Endothelial cell of umbilical vein (primary cell): Measurements from ENCODE around the gene SPAG4. TPM values are rescaled to one million over a fixed set of nuclear protein-coding genes. Genes with fewer than 3 reads are reported as not detected.

Experiments
- BruUV-seq: library from RNA; stranded (reverse); fragments of 400-500 nt; replicated peaks from 2 replicates; lab custom pipeline; 2021; lab: Mats Ljungman, UMichigan
- CTCF ChIA-PET: fragments of 300-600, 350-600 bp; sonication (Branson Sonifier 250); formaldehyde crosslinking; loops from one replicate; lab custom pipeline; 2021; ENCODE audit warnings: antibody characterized with exemption, inconsistent platforms; lab: Charles Lee
- POLR2A ChIA-PET: fragments of 300-600, 350-600 bp; sonication (Branson Sonifier 250); formaldehyde crosslinking; loops from one replicate; lab custom pipeline; 2021; ENCODE audit warnings: antibody characterized with exemption, inconsistent platforms; lab: Charles Lee
- DNase-seq: peaks from one replicate; pipeline ENCODE4 v3.0.0-alpha.2; 2011; ENCODE audit warnings: low read depth, low spot score
- FAIRE-seq: peaks from 2 replicates; lab custom pipeline; 2011; peaks lifted over from hg19 to GRCh38; lab: Jason Lieb, UNC
- H2AFZ ChIP-seq: 2 replicates; pipeline ENCODE4 v1.6.0; 2012; ENCODE audit warnings: low read depth, low read length, control low read depth, inconsistent platforms
- H3K27ac ChIP-seq: 2 replicates; pipeline ENCODE4 v1.5.1; 2011; ENCODE audit warnings: low read depth, mild to moderate bottlenecking, control low read depth, low read length, moderate library complexity; ENCODE audit not compliant: insufficient read depth
- H3K27me3 ChIP-seq, 2 experiments: 2 replicates each; pipeline versions ENCODE4 v1.6.0 to v1.6.1; 2011; ENCODE audit warnings: low read length in 2 of 2, mixed read lengths in 1 of 2; ENCODE audit not compliant: control insufficient read depth in 2 of 2, insufficient read depth in 2 of 2
- H3K36me3 ChIP-seq, 2 experiments: 2 replicates in 1 of 2; 3 replicates in 1 of 2; pipeline ENCODE4 v1.5.1; 2011; ENCODE audit warnings: low read length in 2 of 2, mild to moderate bottlenecking in 1 of 2, moderate library complexity in 1 of 2; ENCODE audit not compliant: control insufficient read depth in 2 of 2, insufficient read depth in 2 of 2; ENCODE audit errors: extremely low read depth in 1 of 2
- H3K4me1 ChIP-seq: 3 replicates; pipeline ENCODE4 v1.5.1; 2011; ENCODE audit warnings: mild to moderate bottlenecking, low read length; ENCODE audit not compliant: control insufficient read depth, insufficient read depth; ENCODE audit errors: extremely low read depth
- H3K4me2 ChIP-seq: 2 replicates; pipeline ENCODE4 v1.6.1; 2011; ENCODE audit warnings: low read length, control low read depth, mixed read lengths; ENCODE audit not compliant: insufficient read depth
- H3K4me3 ChIP-seq, 3 experiments: fragments of 200-600 bp in 1 of 3; sonication (generic), shearing (Covaris generic) in 1 of 3; replicated peaks in 1 of 3; 2 replicates each; pipeline ENCODE4 v1.5.1; 2011 to 2016; ENCODE audit warnings: control low read depth in 3 of 3, low read length in 3 of 3, mild to moderate bottlenecking in 2 of 3, inconsistent platforms in 1 of 3, low read depth in 1 of 3, moderate library complexity in 1 of 3; ENCODE audit not compliant: insufficient read depth in 1 of 3
- H3K79me2 ChIP-seq: 2 replicates; pipeline ENCODE4 v1.6.0; 2012; ENCODE audit warnings: low read length, inconsistent platforms; ENCODE audit not compliant: control insufficient read depth, insufficient read depth
- H3K9ac ChIP-seq: replicated peaks from 2 replicates; pipeline ENCODE3; 2011; ENCODE audit warnings: low read length, control low read depth; ENCODE audit not compliant: insufficient read depth; ENCODE audit errors: extremely low read depth
- H3K9me1 ChIP-seq: replicated peaks from 3 replicates; pipeline ENCODE4 v1.6.0; 2011; ENCODE audit warnings: mild to moderate bottlenecking, low read length; ENCODE audit not compliant: control insufficient read depth, insufficient read depth; ENCODE audit errors: extremely low read depth
- H3K9me3 ChIP-seq: replicated peaks from 2 replicates; pipeline ENCODE4 v1.5.1; 2012; ENCODE audit warnings: low read length, inconsistent platforms; ENCODE audit not compliant: control insufficient read depth, insufficient read depth
- H4K20me1 ChIP-seq: replicated peaks from 2 replicates; pipeline ENCODE3; 2011; ENCODE audit warnings: mild to moderate bottlenecking, low read length; ENCODE audit not compliant: control insufficient read depth, insufficient read depth; ENCODE audit errors: extremely low read depth
- CTCF ChIP-seq, 2 donors: IDR thresholded peaks; 1 replicate in 1 of 2; 2 replicates in 1 of 2; pipeline ENCODE4 v1.5.1; 2011; ENCODE audit warnings: low read length in 2 of 2, mild to moderate bottlenecking in 2 of 2, moderate library complexity in 2 of 2, control low read depth in 1 of 2, inconsistent platforms in 1 of 2, low read depth in 1 of 2; ENCODE audit not compliant: insufficient read depth in 1 of 2; ENCODE audit errors: extremely low read depth in 1 of 2
- EZH2 ChIP-seq: IDR thresholded peaks from 2 replicates; pipeline ENCODE4 v1.6.1; 2012; ENCODE audit warnings: borderline replicate concordance, low read depth, mild to moderate bottlenecking, moderate library complexity, low read length, inconsistent platforms; ENCODE audit not compliant: severe bottlenecking
- FOS ChIP-seq: IDR thresholded peaks from 2 replicates; pipeline ENCODE4 v1.6.1; 2011; ENCODE audit warnings: mild to moderate bottlenecking, low read length, moderate library complexity, borderline replicate concordance; ENCODE audit not compliant: insufficient read depth
- GATA2 ChIP-seq: IDR thresholded peaks from 2 replicates; pipeline ENCODE4 v1.7.0; 2011; ENCODE audit warnings: low read depth, mild to moderate bottlenecking, moderate library complexity, mixed read lengths, low read length; ENCODE audit not compliant: insufficient read length, insufficient read depth
- JUN ChIP-seq: IDR thresholded peaks from 2 replicates; pipeline ENCODE4 v1.6.1; 2011; ENCODE audit warnings: borderline replicate concordance, low read depth; ENCODE audit not compliant: insufficient read length, insufficient read depth
- MYC ChIP-seq: IDR thresholded peaks from one replicate; pipeline ENCODE4 v1.6.1; 2011; ENCODE audit warnings: mild to moderate bottlenecking, low read depth, low read length
- POLR2A ChIP-seq: IDR thresholded peaks from 2 replicates; pipeline ENCODE4 v1.6.1; 2012; ENCODE audit warnings: low read depth, mild to moderate bottlenecking, control low read depth, low read length
- POLR2AphosphoS5 ChIP-seq: IDR thresholded peaks from 2 replicates; pipeline ENCODE4 v1.6.1; 2012; ENCODE audit warnings: low read depth, mild to moderate bottlenecking, control low read depth, low read length, moderate library complexity; ENCODE audit not compliant: insufficient read depth
- dilution Hi-C: fragments of 300-500 bp; cut with MboI; formaldehyde crosslinking; loops from one replicate; pipeline ENCODE4 v1.15.0; 2019; ENCODE audit warnings: low sequenced_read_pairs; ENCODE audit not compliant: extremely low pct_ligation_motif_present
- intact Hi-C: fragments of 100-400 bp; cut with micrococcal nuclease; formaldehyde crosslinking; loops from one replicate; pipeline ENCODE4 v1.10.0; 2022
- polyA plus RNA-seq, 4 experiments: library from polyadenylated mRNA; depleted of rRNA in 3 of 4; stranded (reverse) in 3 of 4; unstranded in 1 of 4; fragments of >200 nt; gene quantifications; 2 replicates each; pipeline versions ENCODE4 v1.2.1 to v1.2.3, GENCODE V29; 2011 to 2012; ENCODE audit warnings: missing spikeins in 1 of 4
- total RNA-seq: library from RNA; stranded (reverse); gene quantifications from 2 replicates; pipeline ENCODE4 v1.2.3, GENCODE V29; 2021
- TF ChIP-seq, protein P1 (sequence below): IDR thresholded peaks from 2 replicates; pipeline ENCODE4 v1.6.1; 2011; ENCODE audit not compliant: insufficient read depth, insufficient read length

The SPAG4 gene
- total and polyA plus RNA-seq, 2 donors (not counting 3 experiments of a cell fraction or from before 2014, with no cell fraction given): 3.7 to 9.5 TPM

DNA sequence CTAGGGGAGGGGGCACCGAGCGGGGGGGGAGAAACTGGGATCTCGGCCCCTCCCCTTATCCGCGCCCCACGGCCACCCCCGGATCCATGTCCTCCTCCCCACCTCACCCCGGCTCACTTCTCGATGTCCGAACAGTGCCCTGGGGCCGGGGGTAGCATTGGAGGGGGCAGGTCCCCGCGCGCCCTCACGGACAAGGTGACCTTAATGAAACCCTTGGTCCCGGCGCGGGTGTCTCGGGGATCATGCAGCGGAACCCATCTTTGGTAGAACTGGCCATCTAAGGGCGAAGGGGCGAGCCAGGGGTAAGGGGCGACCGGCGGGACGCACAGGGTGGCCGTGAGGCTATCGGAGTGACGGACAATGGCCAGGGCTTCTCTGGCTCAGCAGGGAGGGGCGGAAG lies 13.6 kb upstream of the SPAG4 start:
- POLR2A ChIA-PET: no interaction called here
- FAIRE-seq: no peak
- intact Hi-C loops: loop anchor here (2.0 to 5.0 kb wide), 3 partner anchors 15 to 140 kb away; partner anchors contain the start of genes NFS1 and ROMO1
- Histone ChIP-seq H3K9me1 (no peaks in the 10 kb centered on the region), H2AFZ (peak overlapping the region; percentile 90), H4K20me1 (no peaks in the 10 kb centered on the region), H3K27ac (no peak overlapping the region), H3K4me2 (peak overlapping the region; percentile 71), H3K36me3 (no peaks in the 10 kb centered on the region), H3K9me3 (no peaks in the 10 kb centered on the region), H3K27me3 (peaks cover 13 to 15% of the 10 kb centered on the region in 2 experiments), H3K4me1 (peaks cover 8% of the 10 kb centered on the region), H3K79me2 (no peaks in the 10 kb centered on the region), H3K9ac (no peak overlapping the region), H3K4me3 (peak overlapping the region in 1 of 3 experiments; percentile 1)
- TF ChIP-seq CTCF (IDR thresholded peaks at IDR 0.05; ENCODE audit: extremely low read depth in 1 of 2, insufficient read depth in 1 of 2, low read depth in 1 of 2, low read length in 2 of 2): no peak
- TF ChIP-seq POLR2A: no peak
- TF ChIP-seq JUN: no peak
- no peak for TF ChIP-seq GATA2
- TF ChIP-seq FOS: no peak
- no peak for TF ChIP-seq MYC
- no peak for TF ChIP-seq POLR2AphosphoS5
- TF ChIP-seq, protein P1, sequence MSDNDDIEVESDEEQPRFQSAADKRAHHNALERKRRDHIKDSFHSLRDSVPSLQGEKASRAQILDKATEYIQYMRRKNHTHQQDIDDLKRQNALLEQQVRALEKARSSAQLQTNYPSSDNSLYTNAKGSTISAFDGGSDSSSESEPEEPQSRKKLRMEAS: no peak
- TF ChIP-seq EZH2: no peak
- CTCF ChIA-PET: interaction anchor here (0.8 to 2.1 kb wide), 9 partner anchors 9 to 352 kb away, joined by 3 to 28 read pairs (median 3); partner anchors contain the start of genes SCAND1 and SPAG4
- no TSS peak for BruUV-seq
- dilution Hi-C loops: no loop called here
- no peak for DNase-seq
